K562 (cell line): Measurements from ENCODE around the gene GATA1. TPM values are rescaled to one million over a fixed set of nuclear protein-coding genes. Genes with fewer than 3 reads are reported as not detected.

ENCODE experiments used
- ARHGAP35 ChIP-seq: fragments of 450-650 bp; IDR thresholded peaks from 2 replicates; pipeline ENCODE4 v1.6.1; 2018; ENCODE audit not compliant: partially characterized antibody
- BRD4 ChIP-seq: fragments of 200-600 bp; sonication (generic); IDR thresholded peaks from 2 replicates; pipeline ENCODE4 v1.6.1; 2017; ENCODE audit warnings: inconsistent platforms
- ERF ChIP-seq: fragments of 450-650 bp; formaldehyde crosslinking; IDR thresholded peaks from 2 replicates; pipeline ENCODE4 v1.4.0; 2020; ENCODE audit warnings: mild to moderate bottlenecking, mixed read lengths
- FOXP1 ChIP-seq: sonication (generic); formaldehyde crosslinking; IDR thresholded peaks from 2 replicates; pipeline ENCODE4 v1.8.0; 2022; ENCODE audit warnings: mild to moderate bottlenecking, missing genetic modification reagents
- GTF2F1 ChIP-seq: IDR thresholded peaks from 2 replicates; pipeline ENCODE4 v1.6.1; 2011; ENCODE audit warnings: low read depth, low read length, improper control_type of control experiment
- HNRNPH1 ChIP-seq: fragments of 200-400 bp; formaldehyde crosslinking; optimal IDR thresholded peaks from 2 replicates; pipeline ENCODE3; 2017; ENCODE audit warnings: low read depth, mild to moderate bottlenecking, low read length, moderate library complexity
- NCOR1 ChIP-seq: fragments of 450-650 bp; IDR thresholded peaks from 2 replicates; pipeline ENCODE4 v1.6.1; 2016; ENCODE audit warnings: mild to moderate bottlenecking, moderate library complexity
- NONO ChIP-seq, 2 experiments: fragments of 200-400 bp in 1 of 2; fragments of 450-650 bp in 1 of 2; formaldehyde crosslinking in 1 of 2; IDR thresholded peaks; 2 replicates each; pipeline ENCODE4 v1.6.1; 2017; ENCODE audit warnings: low read depth in 2 of 2, mild to moderate bottlenecking in 2 of 2, moderate library complexity in 2 of 2, low read length in 1 of 2
- RBM15 ChIP-seq: fragments of 200-400 bp; formaldehyde crosslinking; IDR thresholded peaks from 2 replicates; pipeline ENCODE4 v1.6.1; 2018; ENCODE audit warnings: mild to moderate bottlenecking, low read length, moderate library complexity; ENCODE audit not compliant: insufficient read depth
- SNIP1 ChIP-seq: fragments of 450-650 bp; IDR thresholded peaks from 2 replicates; pipeline ENCODE4 v1.7.1; 2017; ENCODE audit warnings: low read depth, mild to moderate bottlenecking
- ZBTB1 ChIP-seq: sonication (generic); formaldehyde crosslinking; IDR thresholded peaks from 2 replicates; pipeline ENCODE4 v1.8.1; 2023; ENCODE audit warnings: missing genetic modification reagents, low read depth, mild to moderate bottlenecking, borderline replicate concordance
- ZBTB17 ChIP-seq: fragments of 450-650 bp; formaldehyde crosslinking; IDR thresholded peaks from 2 replicates; pipeline ENCODE4 v1.4.0; 2020; ENCODE audit warnings: mild to moderate bottlenecking
- ZNF3 ChIP-seq: fragments of 250-450 bp; sonication (Bioruptor Pico); IDR thresholded peaks from 2 replicates; pipeline ENCODE4 v1.5.0; 2021; ENCODE audit warnings: mild to moderate bottlenecking, moderate library complexity
- ZNF695 ChIP-seq: fragments of 450-650 bp; formaldehyde crosslinking; IDR thresholded peaks from 2 replicates; pipeline ENCODE4 v1.4.0; 2020; ENCODE audit warnings: mild to moderate bottlenecking, moderate library complexity
- polyA plus RNA-seq, 8 experiments: library from polyadenylated mRNA; depleted of rRNA in 4 of 8; stranded (reverse) in 5 of 8; unstranded in 3 of 8; fragments of >200 nt; fragmentation: Nextera tagmentation in 2 of 8; fragmentation: Illumina TruSeq in 1 of 8; extraction: Ambion mirVana in 2 of 8; extraction: Trizol in 1 of 8; gene quantifications; 2 replicates each; pipeline versions ENCODE4 v1.2.1 to v1.2.3, GENCODE V29; 2011 to 2014; ENCODE audit warnings: inconsistent platforms in 1 of 8, missing spikeins in 1 of 8
- total RNA-seq, 7 experiments: library from RNA; depleted of rRNA in 6 of 7; stranded (reverse); fragments of >200 nt in 6 of 7; fragmentation: Illumina TruSeq in 2 of 7; extraction: Trizol in 2 of 7; gene quantifications; 2 replicates each; pipeline versions ENCODE4 v1.2.1 to v1.2.3, GENCODE V29; 2011 to 2021; ENCODE audit warnings: low replicate concordance in 1 of 7
- TF ChIP-seq, protein P1 (sequence below): sonication (generic); formaldehyde crosslinking; IDR thresholded peaks from 2 replicates; pipeline ENCODE4 v1.8.1; 2023; ENCODE audit warnings: mild to moderate bottlenecking, missing genetic modification reagents, moderate library complexity
- TF ChIP-seq, protein P2 (sequence below): IDR thresholded peaks from 2 replicates; pipeline ENCODE4 v1.6.1; 2014; ENCODE audit warnings: antibody characterized with exemption
- TF ChIP-seq, protein P3 (sequence below), 3 experiments: fragments of 200-800 bp in 1 of 3; sonication (Bioruptor generic) in 1 of 3; sonication (generic) in 1 of 3; formaldehyde crosslinking in 1 of 3; IDR thresholded peaks; 2 replicates each; pipeline versions ENCODE4 v1.6.1 to v1.8.0; 2016 to 2022; ENCODE audit warnings: mild to moderate bottlenecking in 2 of 3, missing compliant biosample characterization in 2 of 3, missing genetic modification characterization in 2 of 3, missing genetic modification reagents in 1 of 3
- TF ChIP-seq, protein P4 (sequence below): sonication (generic); formaldehyde crosslinking; IDR thresholded peaks from 2 replicates; pipeline ENCODE4 v1.8.0; 2023; ENCODE audit warnings: missing genetic modification reagents, mild to moderate bottlenecking, borderline replicate concordance
- TF ChIP-seq, protein P5 (sequence below): sonication (generic); formaldehyde crosslinking; IDR thresholded peaks from 2 replicates; pipeline ENCODE4 v1.8.0; 2022; ENCODE audit warnings: mild to moderate bottlenecking, missing genetic modification reagents

GATA1 gene
- total and polyA plus RNA-seq, 9 of the 15 experiments (the other 6 are each of a cell fraction or from before 2014, with no cell fraction given): 11.9 to 291 (median 116) TPM

DNA sequence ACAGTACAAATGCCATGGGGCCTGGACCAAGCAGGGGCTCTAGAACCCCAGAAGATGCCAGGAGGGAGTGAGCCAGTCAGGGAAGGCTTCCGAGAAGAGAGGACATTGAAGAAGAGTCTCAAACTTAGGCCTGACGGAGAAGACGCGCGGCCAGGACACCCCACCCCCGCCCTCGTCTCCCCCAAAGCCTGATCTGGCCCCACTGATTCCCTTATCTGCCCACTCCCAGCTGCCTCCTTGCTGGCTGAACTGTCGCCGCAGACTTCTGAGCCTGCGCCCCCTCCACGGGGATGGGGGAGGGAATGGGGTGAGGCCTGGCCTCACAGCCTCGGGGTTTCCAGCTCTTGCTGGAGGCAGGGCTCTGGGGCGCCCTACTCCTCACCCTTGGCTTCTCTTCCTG lies 3.6 kb upstream of the GATA1 start (continued):
- TF ChIP-seq, protein P1, sequence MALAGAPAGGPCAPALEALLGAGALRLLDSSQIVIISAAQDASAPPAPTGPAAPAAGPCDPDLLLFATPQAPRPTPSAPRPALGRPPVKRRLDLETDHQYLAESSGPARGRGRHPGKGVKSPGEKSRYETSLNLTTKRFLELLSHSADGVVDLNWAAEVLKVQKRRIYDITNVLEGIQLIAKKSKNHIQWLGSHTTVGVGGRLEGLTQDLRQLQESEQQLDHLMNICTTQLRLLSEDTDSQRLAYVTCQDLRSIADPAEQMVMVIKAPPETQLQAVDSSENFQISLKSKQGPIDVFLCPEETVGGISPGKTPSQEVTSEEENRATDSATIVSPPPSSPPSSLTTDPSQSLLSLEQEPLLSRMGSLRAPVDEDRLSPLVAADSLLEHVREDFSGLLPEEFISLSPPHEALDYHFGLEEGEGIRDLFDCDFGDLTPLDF (CRISPR knock-in tag): no peak
- TF ChIP-seq ERF (CRISPR knock-in tag) (no peak), ZNF695 (no peak), ZNF3 (CRISPR knock-in tag) (no peak), ZBTB17 (CRISPR knock-in tag) (no peak), GTF2F1 (no peak), NONO (IDR thresholded peaks at IDR 0.05; ENCODE audit: low read depth in 2 of 2, low read length in 1 of 2) (no peak), NCOR1 (no peak), FOXP1 (CRISPR knock-in tag) (no peak), HNRNPH1 (no peak), BRD4 (no peak), ARHGAP35 (no peak), ZBTB1 (CRISPR knock-in tag) (no peak; the same call in 1 of the 2 replicates), RBM15 (no peak), SNIP1 (no peak)
- TF ChIP-seq, protein P2, sequence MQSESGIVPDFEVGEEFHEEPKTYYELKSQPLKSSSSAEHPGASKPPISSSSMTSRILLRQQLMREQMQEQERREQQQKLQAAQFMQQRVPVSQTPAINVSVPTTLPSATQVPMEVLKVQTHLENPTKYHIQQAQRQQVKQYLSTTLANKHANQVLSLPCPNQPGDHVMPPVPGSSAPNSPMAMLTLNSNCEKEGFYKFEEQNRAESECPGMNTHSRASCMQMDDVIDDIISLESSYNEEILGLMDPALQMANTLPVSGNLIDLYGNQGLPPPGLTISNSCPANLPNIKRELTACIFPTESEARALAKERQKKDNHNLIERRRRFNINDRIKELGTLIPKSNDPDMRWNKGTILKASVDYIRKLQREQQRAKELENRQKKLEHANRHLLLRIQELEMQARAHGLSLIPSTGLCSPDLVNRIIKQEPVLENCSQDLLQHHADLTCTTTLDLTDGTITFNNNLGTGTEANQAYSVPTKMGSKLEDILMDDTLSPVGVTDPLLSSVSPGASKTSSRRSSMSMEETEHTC: no peak
- TF ChIP-seq, protein P3, sequence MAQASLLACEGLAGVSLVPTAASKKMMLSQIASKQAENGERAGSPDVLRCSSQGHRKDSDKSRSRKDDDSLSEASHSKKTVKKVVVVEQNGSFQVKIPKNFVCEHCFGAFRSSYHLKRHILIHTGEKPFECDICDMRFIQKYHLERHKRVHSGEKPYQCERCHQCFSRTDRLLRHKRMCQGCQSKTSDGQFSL (CRISPR knock-in tag; IDR thresholded peaks at IDR 0.05): peak; percentile 70
- TF ChIP-seq, protein P3 (tag; IDR thresholded peaks at IDR 0.05): peak in 1 of 2 experiments; percentile 81; a peak in 1 of 4 replicates
- TF ChIP-seq, protein P4, sequence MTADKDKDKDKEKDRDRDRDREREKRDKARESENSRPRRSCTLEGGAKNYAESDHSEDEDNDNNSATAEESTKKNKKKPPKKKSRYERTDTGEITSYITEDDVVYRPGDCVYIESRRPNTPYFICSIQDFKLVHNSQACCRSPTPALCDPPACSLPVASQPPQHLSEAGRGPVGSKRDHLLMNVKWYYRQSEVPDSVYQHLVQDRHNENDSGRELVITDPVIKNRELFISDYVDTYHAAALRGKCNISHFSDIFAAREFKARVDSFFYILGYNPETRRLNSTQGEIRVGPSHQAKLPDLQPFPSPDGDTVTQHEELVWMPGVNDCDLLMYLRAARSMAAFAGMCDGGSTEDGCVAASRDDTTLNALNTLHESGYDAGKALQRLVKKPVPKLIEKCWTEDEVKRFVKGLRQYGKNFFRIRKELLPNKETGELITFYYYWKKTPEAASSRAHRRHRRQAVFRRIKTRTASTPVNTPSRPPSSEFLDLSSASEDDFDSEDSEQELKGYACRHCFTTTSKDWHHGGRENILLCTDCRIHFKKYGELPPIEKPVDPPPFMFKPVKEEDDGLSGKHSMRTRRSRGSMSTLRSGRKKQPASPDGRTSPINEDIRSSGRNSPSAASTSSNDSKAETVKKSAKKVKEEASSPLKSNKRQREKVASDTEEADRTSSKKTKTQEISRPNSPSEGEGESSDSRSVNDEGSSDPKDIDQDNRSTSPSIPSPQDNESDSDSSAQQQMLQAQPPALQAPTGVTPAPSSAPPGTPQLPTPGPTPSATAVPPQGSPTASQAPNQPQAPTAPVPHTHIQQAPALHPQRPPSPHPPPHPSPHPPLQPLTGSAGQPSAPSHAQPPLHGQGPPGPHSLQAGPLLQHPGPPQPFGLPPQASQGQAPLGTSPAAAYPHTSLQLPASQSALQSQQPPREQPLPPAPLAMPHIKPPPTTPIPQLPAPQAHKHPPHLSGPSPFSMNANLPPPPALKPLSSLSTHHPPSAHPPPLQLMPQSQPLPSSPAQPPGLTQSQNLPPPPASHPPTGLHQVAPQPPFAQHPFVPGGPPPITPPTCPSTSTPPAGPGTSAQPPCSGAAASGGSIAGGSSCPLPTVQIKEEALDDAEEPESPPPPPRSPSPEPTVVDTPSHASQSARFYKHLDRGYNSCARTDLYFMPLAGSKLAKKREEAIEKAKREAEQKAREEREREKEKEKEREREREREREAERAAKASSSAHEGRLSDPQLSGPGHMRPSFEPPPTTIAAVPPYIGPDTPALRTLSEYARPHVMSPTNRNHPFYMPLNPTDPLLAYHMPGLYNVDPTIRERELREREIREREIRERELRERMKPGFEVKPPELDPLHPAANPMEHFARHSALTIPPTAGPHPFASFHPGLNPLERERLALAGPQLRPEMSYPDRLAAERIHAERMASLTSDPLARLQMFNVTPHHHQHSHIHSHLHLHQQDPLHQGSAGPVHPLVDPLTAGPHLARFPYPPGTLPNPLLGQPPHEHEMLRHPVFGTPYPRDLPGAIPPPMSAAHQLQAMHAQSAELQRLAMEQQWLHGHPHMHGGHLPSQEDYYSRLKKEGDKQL (CRISPR knock-in tag): no peak
- TF ChIP-seq, protein P5, sequence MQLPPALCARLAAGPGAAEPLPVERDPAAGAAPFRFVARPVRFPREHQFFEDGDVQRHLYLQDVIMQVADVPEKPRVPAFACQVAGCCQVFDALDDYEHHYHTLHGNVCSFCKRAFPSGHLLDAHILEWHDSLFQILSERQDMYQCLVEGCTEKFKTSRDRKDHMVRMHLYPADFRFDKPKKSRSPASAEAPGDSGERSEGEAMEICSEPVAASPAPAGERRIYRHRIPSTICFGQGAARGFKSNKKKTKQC (CRISPR knock-in tag): no peak
